DOHH2 (cell line): ENCODE results near the gene TUBAL3.

Experiments
- CTCF ChIP-seq: fragments of 200-600 bp; sonication (generic); IDR thresholded peaks from one replicate; pipeline ENCODE4 v1.5.1; 2014; ENCODE audit warnings: antibody characterized with exemption, mild to moderate bottlenecking, low read depth, low read length; ENCODE audit not compliant: poor library complexity, severe bottlenecking
- EZH2phosphoT487 ChIP-seq: fragments of 200-600 bp; sonication (generic); IDR thresholded peaks from 2 replicates; pipeline ENCODE4 v1.6.1; 2017; ENCODE audit warnings: borderline replicate concordance, mild to moderate bottlenecking, antibody characterized with exemption, low read length, moderate library complexity, mixed read lengths

- TF ChIP-seq CTCF (no peak), EZH2phosphoT487 (no peak)
These were observed 44.6 kb upstream of the TUBAL3 start for GRCh38 chr10:5449227-5449626.
